Stimulated activated CD8-positive, alpha-beta memory T cell treated with anti-CD3 and anti-CD28 coated beads, Interleukin-4, amount 100 ng/mL, for 24 hours (primary cell): ENCODE measurements around the gene AFG3L2.

Experiments
- DNase-seq: peaks from one replicate; pipeline ENCODE4 v3.0.0-alpha.2; 2020; ENCODE audit warnings: low read depth

AFG3L2 gene

GRCh38 chr18:12361770-12362378 lies 15.2 kb downstream of the AFG3L2 start:
- no peak for DNase-seq

GRCh38 chr18:12359515-12359927 lies 17.5 kb downstream of the AFG3L2 start:
- DNase-seq: no peak

- DNase-seq: no peak
These were observed 24.8 kb downstream of the AFG3L2 start for GRCh38 chr18:12352188-12352587.

GRCh38 chr18:12347895-12348294 lies 29.1 kb downstream of the AFG3L2 start:
- DNase-seq: no peak

GRCh38 chr18:12346240-12346565 lies 30.8 kb downstream of the AFG3L2 start:
- no peak for DNase-seq

- no peak for DNase-seq
These were observed 31.4 kb downstream of the AFG3L2 start for GRCh38 chr18:12345491-12346239.

GRCh38 chr18:12342661-12343060 lies 34.4 kb downstream of the AFG3L2 start:
- DNase-seq: no peak

- no peak for DNase-seq
These were observed 35.9 kb downstream of the AFG3L2 start for GRCh38 chr18:12340945-12341660.

GRCh38 chr18:12338382-12338781 lies 38.6 kb downstream of the AFG3L2 start:
- no peak for DNase-seq

GRCh38 chr18:12336887-12337286 lies 40.1 kb downstream of the AFG3L2 start:
- no peak for DNase-seq

- DNase-seq: no peak
These were observed 40.8 kb downstream of the AFG3L2 start for GRCh38 chr18:12336171-12336613.

- DNase-seq: no peak
These were observed 41.5 kb downstream of the AFG3L2 start for GRCh38 chr18:12335503-12335902.

GRCh38 chr18:12334863-12335262 lies 42.2 kb downstream of the AFG3L2 start:
- no peak for DNase-seq

- no peak for DNase-seq
These were observed 42.6 kb downstream of the AFG3L2 start for GRCh38 chr18:12334366-12334808.

- DNase-seq: no peak
These were observed 43.3 kb downstream of the AFG3L2 start for GRCh38 chr18:12333506-12334290.

- DNase-seq: no peak
These were observed 46.3 kb downstream of the AFG3L2 start for GRCh38 chr18:12330766-12331165.

GRCh38 chr18:12329125-12329698 lies 47.8 kb downstream of the AFG3L2 start:
- DNase-seq: no peak

- DNase-seq: no peak
These were observed 48.7 kb downstream of the AFG3L2 start for GRCh38 chr18:12328179-12328823.

- peak; percentile 64 for DNase-seq
These were observed 49.4 kb downstream of the AFG3L2 start for GRCh38 chr18:12327510-12328178.

- no peak for DNase-seq
These were observed 50.1 kb downstream of the AFG3L2 start for GRCh38 chr18:12326711-12327460.
